ENCODE data around the gene CYP8B1.

The CYP8B1 gene

GRCh38 chr3:42855219-42855546 lies 20.5 kb downstream of the CYP8B1 start:
- no peak for DNase-seq (ENCODE audit: low read depth)
- no peak for TF ChIP-seq CTCF (IDR thresholded peaks at IDR 0.05; ENCODE audit: control insufficient read depth, insufficient read depth, low read depth, low read length, missing control alignments)
- H3K4me3 ChIP-seq (ENCODE audit: control insufficient read depth, low read depth, low read length) = no peak overlapping the region

- H3K4me3 ChIP-seq (ENCODE audit: control insufficient read depth, low read depth, low read length) = no peak overlapping the region
- no peak for TF ChIP-seq CTCF (IDR thresholded peaks at IDR 0.05; ENCODE audit: control insufficient read depth, insufficient read depth, low read depth, low read length, missing control alignments)
- no peak for DNase-seq (ENCODE audit: low read depth)
Observed at GRCh38 chr3:42853739-42854302, 21.9 kb downstream of the CYP8B1 start.

- no peak for DNase-seq (ENCODE audit: low read depth)
- H3K4me3 ChIP-seq (ENCODE audit: control insufficient read depth, low read depth, low read length) = no peak overlapping the region
- no peak for TF ChIP-seq CTCF (IDR thresholded peaks at IDR 0.05; ENCODE audit: control insufficient read depth, insufficient read depth, low read depth, low read length, missing control alignments)
Observed at GRCh38 chr3:42853056-42853455, 22.6 kb downstream of the CYP8B1 start.

- DNase-seq (ENCODE audit: low read depth) = no peak
- no peak for TF ChIP-seq CTCF (IDR thresholded peaks at IDR 0.05; ENCODE audit: control insufficient read depth, insufficient read depth, low read depth, low read length, missing control alignments)
Observed at GRCh38 chr3:42852441-42852840, 23.2 kb downstream of the CYP8B1 start.

GRCh38 chr3:42851228-42851834 lies 24.3 kb downstream of the CYP8B1 start:
- DNase-seq (ENCODE audit: low read depth) = no peak
- no peak for TF ChIP-seq CTCF (IDR thresholded peaks at IDR 0.05; ENCODE audit: control insufficient read depth, insufficient read depth, low read depth, low read length, missing control alignments)
- no peak overlapping the region for H3K4me3 ChIP-seq (ENCODE audit: control insufficient read depth, low read depth, low read length)

More at GRCh38 chr3:42852441-42852840, 23.2 kb downstream of the CYP8B1 start:
- no peak overlapping the region for H3K4me3 ChIP-seq (ENCODE audit: control insufficient read depth, low read depth, low read length)

- DNase-seq (ENCODE audit: low read depth) = no peak
- no peak overlapping the region for H3K4me3 ChIP-seq (ENCODE audit: control insufficient read depth, low read depth, low read length)
- TF ChIP-seq CTCF (IDR thresholded peaks at IDR 0.05; ENCODE audit: control insufficient read depth, insufficient read depth, low read depth, low read length, missing control alignments) = no peak
Observed at GRCh38 chr3:42850263-42850662, 25.4 kb downstream of the CYP8B1 start.

Measured in AG09309 (cell line).